HG03520 (cell line): Measurements from ENCODE around the gene WRAP73.

Experiments used
- ATAC-seq: cut with Tn5 transposase; IDR thresholded peaks from one replicate; pipeline ENCODE4 v1.9.1; 2021; ENCODE audit warnings: mild to moderate bottlenecking, moderate library complexity; ENCODE audit not compliant: unreplicated experiment

Gene WRAP73

GRCh38 chr1:3681898-3682806 is 32.2 kb upstream of the WRAP73 start:
- ATAC-seq = no peak

- ATAC-seq = no peak
Measured at GRCh38 chr1:3681231-3681897, 31.5 kb upstream of the WRAP73 start.

- no peak for ATAC-seq
Measured at GRCh38 chr1:3680488-3681230, 30.8 kb upstream of the WRAP73 start.

GRCh38 chr1:3679799-3680453 is 30.0 kb upstream of the WRAP73 start:
- ATAC-seq = no peak

- ATAC-seq = no peak
Measured at GRCh38 chr1:3679098-3679555, 29.2 kb upstream of the WRAP73 start.

GRCh38 chr1:3678361-3679097 is 28.6 kb upstream of the WRAP73 start:
- ATAC-seq = no peak

GRCh38 chr1:3677484-3677883 is 27.6 kb upstream of the WRAP73 start:
- ATAC-seq = no peak

- peak; percentile 64 for ATAC-seq
Measured at GRCh38 chr1:3676581-3677470, 26.9 kb upstream of the WRAP73 start.

- ATAC-seq = no peak
Measured at GRCh38 chr1:3675436-3675835, 25.5 kb upstream of the WRAP73 start.

- ATAC-seq = no peak
Measured at GRCh38 chr1:3674100-3675094, 24.5 kb upstream of the WRAP73 start.

- no peak for ATAC-seq
Measured at GRCh38 chr1:3673381-3674099, 23.6 kb upstream of the WRAP73 start.

GRCh38 chr1:3672971-3673361 is 23.1 kb upstream of the WRAP73 start:
- ATAC-seq = no peak

- no peak for ATAC-seq
Measured at GRCh38 chr1:3672231-3672970, 22.5 kb upstream of the WRAP73 start.

- ATAC-seq = no peak
Measured at GRCh38 chr1:3671371-3672180, 21.7 kb upstream of the WRAP73 start.

GRCh38 chr1:3670823-3671265 is 20.9 kb upstream of the WRAP73 start:
- no peak for ATAC-seq

GRCh38 chr1:3669971-3670431 is 20.1 kb upstream of the WRAP73 start:
- no peak for ATAC-seq
